ENCODE results near the gene SLC25A29.
"Not testable (repeated sequence)": the region's sequence is repeated elsewhere in the genome, so short reads cannot be mapped to it uniquely, and the experiment has no call there.

Gene SLC25A29

DNA sequence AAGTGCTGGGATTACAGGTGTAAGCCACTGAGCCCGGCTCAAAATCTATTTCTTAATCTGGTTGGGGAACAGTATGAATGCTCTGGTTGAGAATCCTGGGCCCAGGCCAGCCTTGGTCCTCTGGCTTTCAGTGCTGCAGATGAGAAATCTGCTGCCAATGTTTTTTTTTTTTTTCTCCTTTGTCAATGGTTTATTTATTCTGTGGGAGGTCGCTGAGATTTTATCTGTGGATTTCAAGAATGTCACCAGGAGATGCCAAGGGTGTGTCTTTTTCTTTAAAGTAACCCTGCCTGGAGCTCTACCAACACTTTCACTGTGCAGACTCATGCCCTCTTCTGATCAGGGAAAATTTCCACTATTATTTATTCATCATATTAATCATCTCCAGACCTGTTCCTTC lies 3.6 kb downstream of the SLC25A29 start:
- Histone ChIP-seq H3K4me1 (ENCODE audit: control insufficient read depth, insufficient read depth, low read length) (peaks cover 22% of the 10 kb centered on the region), H3K27ac (ENCODE audit: insufficient read depth, low read depth, low read length, poor library complexity, severe bottlenecking) (no peak overlapping the region), H3K36me3 (ENCODE audit: control insufficient read depth, insufficient read depth, low read length) (no peaks in the 10 kb centered on the region), H3K4me3 (ENCODE audit: insufficient read depth, low read depth, low read length) (no peak overlapping the region), H3K9me3 (ENCODE audit: control insufficient read depth, low read length) (no peaks in the 10 kb centered on the region), H3K27me3 (ENCODE audit: control insufficient read depth, insufficient read depth, low read length, poor library complexity, severe bottlenecking) (no peaks in the 10 kb centered on the region)
- WGBS, 2 experiments: 68 to 80% methylated on average over 2 of the region's 2 CpGs

DNA sequence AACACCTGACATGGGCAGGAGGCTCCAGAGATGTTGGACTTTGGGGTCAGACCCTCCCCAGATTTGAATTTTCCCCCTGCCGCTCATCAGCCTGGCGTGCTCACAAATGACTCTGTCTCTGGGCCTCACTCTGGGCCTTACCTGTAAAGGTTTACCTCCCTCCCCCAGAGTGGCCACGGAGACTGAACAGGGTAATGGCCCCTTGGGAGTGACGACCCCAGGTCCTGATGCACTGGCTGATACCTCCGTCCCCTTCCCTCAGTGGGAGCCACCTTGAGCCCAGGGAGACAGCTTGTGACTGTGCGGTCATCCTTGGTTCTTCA lies 7.0 kb downstream of the SLC25A29 start:
- WGBS, 2 experiments: 96 to 97% methylated on average over 6 of the region's 6 CpGs
- H3K36me3 ChIP-seq (ENCODE audit: control insufficient read depth, insufficient read depth, low read length): no peaks in the 10 kb centered on the region
- H3K4me3 ChIP-seq (ENCODE audit: insufficient read depth, low read depth, low read length): no peak overlapping the region

GRCh38 chr14:100298551-100299237 lies 7.5 kb downstream of the SLC25A29 start:
- no peaks in the 10 kb centered on the region for H3K27me3 ChIP-seq (ENCODE audit: control insufficient read depth, insufficient read depth, low read length, poor library complexity, severe bottlenecking)

More for the DNA sequence above, 7.0 kb downstream of the SLC25A29 start:
- H3K27ac ChIP-seq (ENCODE audit: insufficient read depth, low read depth, low read length, poor library complexity, severe bottlenecking): no peak overlapping the region
- H3K9me3 ChIP-seq (ENCODE audit: control insufficient read depth, low read length): no peaks in the 10 kb centered on the region
- H3K27me3 ChIP-seq (ENCODE audit: control insufficient read depth, insufficient read depth, low read length, poor library complexity, severe bottlenecking): no peaks in the 10 kb centered on the region
- peaks cover 12% of the 10 kb centered on the region for H3K4me1 ChIP-seq (ENCODE audit: control insufficient read depth, insufficient read depth, low read length)

GRCh38 chr14:100297320-100298300 lies 8.6 kb downstream of the SLC25A29 start:
- Histone ChIP-seq H3K4me3 (ENCODE audit: insufficient read depth, low read depth, low read length) (no peak overlapping the region), H3K4me1 (ENCODE audit: control insufficient read depth, insufficient read depth, low read length) (no peaks in the 10 kb centered on the region), H3K9me3 (ENCODE audit: control insufficient read depth, low read length) (no peaks in the 10 kb centered on the region), H3K27ac (ENCODE audit: insufficient read depth, low read depth, low read length, poor library complexity, severe bottlenecking) (no peak overlapping the region), H3K27me3 (ENCODE audit: control insufficient read depth, insufficient read depth, low read length, poor library complexity, severe bottlenecking) (no peaks in the 10 kb centered on the region), H3K36me3 (ENCODE audit: control insufficient read depth, insufficient read depth, low read length) (no peaks in the 10 kb centered on the region)
- 91 to 93% methylated on average over 30 of the region's 30 CpGs for WGBS, 2 experiments

More at GRCh38 chr14:100298551-100299237, 7.5 kb downstream of the SLC25A29 start:
- WGBS, 2 experiments: 94% methylated on average over 14 of the region's 14 CpGs
- H3K27ac ChIP-seq (ENCODE audit: insufficient read depth, low read depth, low read length, poor library complexity, severe bottlenecking): no peak overlapping the region
- H3K36me3 ChIP-seq (ENCODE audit: control insufficient read depth, insufficient read depth, low read length): no peaks in the 10 kb centered on the region
- no peaks in the 10 kb centered on the region for H3K9me3 ChIP-seq (ENCODE audit: control insufficient read depth, low read length)
- H3K4me1 ChIP-seq (ENCODE audit: control insufficient read depth, insufficient read depth, low read length): peaks cover 7% of the 10 kb centered on the region
- H3K4me3 ChIP-seq (ENCODE audit: insufficient read depth, low read depth, low read length): no peak overlapping the region

- H3K9me3 ChIP-seq (ENCODE audit: control insufficient read depth, low read length); H3K36me3 ChIP-seq (ENCODE audit: control insufficient read depth, insufficient read depth, low read length); H3K4me1 ChIP-seq (ENCODE audit: control insufficient read depth, insufficient read depth, low read length); H3K4me3 ChIP-seq (ENCODE audit: insufficient read depth, low read depth, low read length); H3K27ac ChIP-seq (ENCODE audit: insufficient read depth, low read depth, low read length, poor library complexity, severe bottlenecking); H3K27me3 ChIP-seq (ENCODE audit: control insufficient read depth, insufficient read depth, low read length, poor library complexity, severe bottlenecking): not testable (repeated sequence)
- WGBS, 2 experiments: 94% methylated on average over 11 of the region's 11 CpGs
Observed at GRCh38 chr14:100296729-100297128, 9.5 kb downstream of the SLC25A29 start.

GRCh38 chr14:100296106-100296651 lies 10.1 kb downstream of the SLC25A29 start:
- Histone ChIP-seq H3K27me3 (ENCODE audit: control insufficient read depth, insufficient read depth, low read length, poor library complexity, severe bottlenecking) (no peaks in the 10 kb centered on the region), H3K4me1 (ENCODE audit: control insufficient read depth, insufficient read depth, low read length) (peaks cover 2% of the 10 kb centered on the region), H3K27ac (ENCODE audit: insufficient read depth, low read depth, low read length, poor library complexity, severe bottlenecking) (no peak overlapping the region), H3K36me3 (ENCODE audit: control insufficient read depth, insufficient read depth, low read length) (peaks cover 9% of the 10 kb centered on the region), H3K4me3 (ENCODE audit: insufficient read depth, low read depth, low read length) (no peak overlapping the region), H3K9me3 (ENCODE audit: control insufficient read depth, low read length) (no peaks in the 10 kb centered on the region)
- 85 to 95% methylated on average over 9 of the region's 9 CpGs for WGBS, 2 experiments

DNA sequence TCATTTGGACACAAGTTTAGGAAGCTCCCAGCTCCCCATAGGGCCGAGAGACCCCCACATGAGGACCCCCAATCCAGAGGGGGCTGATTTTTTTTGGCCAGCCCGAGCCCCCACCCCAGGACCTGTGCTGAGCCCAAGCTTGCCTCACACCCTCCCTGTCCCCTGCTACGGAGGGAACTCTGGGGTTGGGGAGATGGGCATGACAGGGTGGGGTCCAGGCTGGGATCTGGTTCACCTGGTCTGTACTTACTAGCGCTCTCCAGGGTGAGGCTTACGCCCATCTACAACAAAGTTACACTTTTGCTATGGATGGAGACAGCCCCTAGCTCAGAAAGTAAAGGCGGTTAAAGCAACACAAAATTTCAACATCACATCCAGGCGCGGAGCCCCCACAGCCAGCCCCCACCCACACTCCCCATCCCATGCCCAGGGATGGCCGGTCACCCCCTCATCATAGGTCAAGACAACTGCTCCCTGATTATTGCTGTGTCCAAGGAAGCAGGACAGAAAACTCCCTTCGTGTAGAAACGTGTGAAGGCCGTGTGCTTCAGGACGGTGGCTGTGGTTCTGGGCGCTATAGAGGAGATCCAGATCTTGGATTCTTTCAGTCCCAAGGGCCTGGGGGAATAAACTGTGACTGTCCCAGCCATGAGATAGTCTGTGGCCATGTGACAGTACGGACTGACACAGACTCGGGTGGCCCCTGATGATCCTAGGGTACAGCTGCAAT lies 10.7 kb downstream of the SLC25A29 start:
- no peak overlapping the region for H3K4me3 ChIP-seq (ENCODE audit: insufficient read depth, low read depth, low read length)
- no peaks in the 10 kb centered on the region for H3K27me3 ChIP-seq (ENCODE audit: control insufficient read depth, insufficient read depth, low read length, poor library complexity, severe bottlenecking)
- H3K27ac ChIP-seq (ENCODE audit: insufficient read depth, low read depth, low read length, poor library complexity, severe bottlenecking): no peak overlapping the region
- 94 to 95% methylated on average over 16 of the region's 16 CpGs for WGBS, 2 experiments
- peaks cover 8% of the 10 kb centered on the region for H3K4me1 ChIP-seq (ENCODE audit: control insufficient read depth, insufficient read depth, low read length)
- no peaks in the 10 kb centered on the region for H3K9me3 ChIP-seq (ENCODE audit: control insufficient read depth, low read length)
- peaks cover 9% of the 10 kb centered on the region for H3K36me3 ChIP-seq (ENCODE audit: control insufficient read depth, insufficient read depth, low read length)

DNA sequence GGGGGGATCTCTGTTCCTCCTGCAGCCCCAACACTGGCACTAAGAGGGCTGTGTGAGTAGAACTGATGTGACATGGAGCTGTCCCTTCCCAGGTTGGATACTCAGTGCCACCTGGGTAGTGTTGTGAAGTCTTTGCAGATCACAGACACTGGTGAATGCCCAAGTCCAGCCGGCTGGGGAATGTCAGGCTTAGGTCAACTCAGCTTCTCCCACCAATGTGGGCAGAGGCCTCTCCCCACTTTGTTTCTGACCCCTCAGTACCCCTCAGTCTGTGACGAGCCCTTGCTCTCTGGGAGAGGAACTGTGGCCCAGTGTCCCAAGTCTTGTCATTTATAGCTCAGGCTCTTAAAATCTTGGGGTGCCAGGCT lies 11.3 kb downstream of the SLC25A29 start:
- Histone ChIP-seq H3K36me3 (ENCODE audit: control insufficient read depth, insufficient read depth, low read length) (peaks cover 9% of the 10 kb centered on the region), H3K4me1 (ENCODE audit: control insufficient read depth, insufficient read depth, low read length) (peaks cover 12% of the 10 kb centered on the region), H3K9me3 (ENCODE audit: control insufficient read depth, low read length) (no peaks in the 10 kb centered on the region), H3K27me3 (ENCODE audit: control insufficient read depth, insufficient read depth, low read length, poor library complexity, severe bottlenecking) (no peaks in the 10 kb centered on the region), H3K4me3 (ENCODE audit: insufficient read depth, low read depth, low read length) (no peak overlapping the region), H3K27ac (ENCODE audit: insufficient read depth, low read depth, low read length, poor library complexity, severe bottlenecking) (no peak overlapping the region)
- WGBS, 2 experiments: 95 to 97% methylated on average over 2 of the region's 2 CpGs

DNA sequence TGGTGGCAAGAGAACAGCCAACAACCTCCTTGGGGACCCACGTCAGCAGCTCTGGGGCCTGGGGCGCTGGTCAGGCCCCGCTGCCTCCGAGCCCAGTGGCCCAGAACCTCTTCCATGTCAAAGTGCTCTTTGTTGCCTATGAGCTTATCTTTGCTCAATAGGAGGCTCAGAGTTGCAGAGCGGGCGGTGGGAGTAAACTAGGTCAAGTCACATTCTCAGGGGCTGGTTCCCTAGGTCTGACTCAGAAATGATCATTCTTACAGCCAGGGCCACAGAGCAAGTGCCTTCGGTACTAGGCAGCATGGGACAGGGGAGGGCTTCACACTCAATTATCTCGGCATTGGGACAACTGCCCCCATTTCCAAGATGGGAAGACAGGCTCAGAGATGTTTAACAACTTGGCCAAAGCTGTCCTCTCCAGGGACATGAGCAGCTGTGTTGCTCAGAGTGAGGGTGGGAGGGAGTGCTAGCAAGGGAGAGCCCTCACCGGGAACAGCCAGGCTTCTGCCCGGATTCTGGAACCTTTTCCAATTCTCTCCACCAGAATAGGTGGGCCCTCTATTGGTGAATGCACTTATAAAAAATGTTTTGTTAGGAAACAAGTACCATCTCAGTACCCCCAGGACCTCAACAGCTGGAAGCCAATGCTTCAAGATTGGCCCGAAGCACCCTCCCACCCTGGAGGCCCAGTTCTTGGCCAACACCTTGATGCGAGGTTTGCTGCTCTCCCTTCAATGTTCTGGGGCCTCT lies 11.9 kb downstream of the SLC25A29 start:
- Histone ChIP-seq H3K4me3 (ENCODE audit: insufficient read depth, low read depth, low read length) (no peak overlapping the region), H3K36me3 (ENCODE audit: control insufficient read depth, insufficient read depth, low read length) (peaks cover 9% of the 10 kb centered on the region), H3K27me3 (ENCODE audit: control insufficient read depth, insufficient read depth, low read length, poor library complexity, severe bottlenecking) (no peaks in the 10 kb centered on the region), H3K9me3 (ENCODE audit: control insufficient read depth, low read length) (no peaks in the 10 kb centered on the region), H3K27ac (ENCODE audit: insufficient read depth, low read depth, low read length, poor library complexity, severe bottlenecking) (no peak overlapping the region), H3K4me1 (ENCODE audit: control insufficient read depth, insufficient read depth, low read length) (peaks cover 12% of the 10 kb centered on the region)
- 92 to 94% methylated on average over 12 of the region's 12 CpGs for WGBS, 2 experiments

All from ectodermal cell (in vitro differentiated cells).